DND-41 (cell line): ENCODE measurements around the gene ARID3A.

Experiments used
- EZH2 ChIP-seq: IDR thresholded peaks from 3 replicates; pipeline ENCODE4 v1.6.1; 2012; ENCODE audit warnings: borderline replicate concordance, low read depth, mild to moderate bottlenecking, moderate library complexity, low read length, inconsistent platforms; ENCODE audit not compliant: severe bottlenecking
- TF ChIP-seq, protein P1 (sequence below): IDR thresholded peaks from 2 replicates; pipeline ENCODE4 v1.5.1; 2012; ENCODE audit warnings: borderline replicate concordance, low read length, moderate library complexity, mild to moderate bottlenecking; ENCODE audit not compliant: poor library complexity, severe bottlenecking; ENCODE audit errors: extremely low read depth

DNA sequence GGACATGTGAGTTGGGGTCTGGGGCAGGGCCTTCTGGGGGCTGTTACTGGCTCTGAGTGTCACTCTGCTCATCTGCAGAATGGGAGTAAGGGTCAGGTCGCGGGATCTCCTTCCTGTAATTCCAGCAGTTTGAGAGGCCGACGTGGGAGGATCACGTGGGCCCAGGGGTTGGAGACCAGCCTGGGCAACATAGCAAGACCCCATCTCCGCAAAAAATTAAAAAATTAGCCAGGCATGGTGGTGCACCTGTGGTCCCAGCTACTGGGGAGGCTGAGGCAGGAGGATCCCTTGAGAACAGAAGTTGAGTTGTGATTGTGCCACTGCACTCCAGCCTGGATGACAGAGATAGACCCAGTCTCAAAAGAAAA, 4.0 kb downstream of the ARID3A start:
- TF ChIP-seq, protein P1, sequence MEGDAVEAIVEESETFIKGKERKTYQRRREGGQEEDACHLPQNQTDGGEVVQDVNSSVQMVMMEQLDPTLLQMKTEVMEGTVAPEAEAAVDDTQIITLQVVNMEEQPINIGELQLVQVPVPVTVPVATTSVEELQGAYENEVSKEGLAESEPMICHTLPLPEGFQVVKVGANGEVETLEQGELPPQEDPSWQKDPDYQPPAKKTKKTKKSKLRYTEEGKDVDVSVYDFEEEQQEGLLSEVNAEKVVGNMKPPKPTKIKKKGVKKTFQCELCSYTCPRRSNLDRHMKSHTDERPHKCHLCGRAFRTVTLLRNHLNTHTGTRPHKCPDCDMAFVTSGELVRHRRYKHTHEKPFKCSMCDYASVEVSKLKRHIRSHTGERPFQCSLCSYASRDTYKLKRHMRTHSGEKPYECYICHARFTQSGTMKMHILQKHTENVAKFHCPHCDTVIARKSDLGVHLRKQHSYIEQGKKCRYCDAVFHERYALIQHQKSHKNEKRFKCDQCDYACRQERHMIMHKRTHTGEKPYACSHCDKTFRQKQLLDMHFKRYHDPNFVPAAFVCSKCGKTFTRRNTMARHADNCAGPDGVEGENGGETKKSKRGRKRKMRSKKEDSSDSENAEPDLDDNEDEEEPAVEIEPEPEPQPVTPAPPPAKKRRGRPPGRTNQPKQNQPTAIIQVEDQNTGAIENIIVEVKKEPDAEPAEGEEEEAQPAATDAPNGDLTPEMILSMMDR = no peak
- no peak for TF ChIP-seq EZH2
